K562 (cell line): ENCODE measurements around the gene BCAR3. TPM values are rescaled to one million over a fixed set of nuclear protein-coding genes. Genes with fewer than 3 reads are reported as not detected.

Source experiments
- KAT2B ChIP-seq: IDR thresholded peaks from one replicate; pipeline ENCODE4 v1.6.1; 2012; ENCODE audit warnings: low read depth, mild to moderate bottlenecking, control low read depth, inconsistent platforms, low read length, moderate library complexity
- NONO ChIP-seq, 2 experiments: fragments of 200-400 bp in 1 of 2; fragments of 450-650 bp in 1 of 2; formaldehyde crosslinking in 1 of 2; IDR thresholded peaks; 2 replicates each; pipeline ENCODE4 v1.6.1; 2017; ENCODE audit warnings: low read depth in 2 of 2, mild to moderate bottlenecking in 2 of 2, moderate library complexity in 2 of 2, low read length in 1 of 2
- PURB ChIP-seq: sonication (generic); formaldehyde crosslinking; IDR thresholded peaks from 2 replicates; pipeline ENCODE4 v1.9.0; 2021; ENCODE audit warnings: low read depth, mild to moderate bottlenecking, missing genetic modification reagents
- RBBP5 ChIP-seq: fragments of 200-600 bp; sonication (generic); IDR thresholded peaks from 2 replicates; pipeline ENCODE4 v1.6.1; 2012; ENCODE audit warnings: borderline replicate concordance, mild to moderate bottlenecking, low read length, control low read depth, inconsistent platforms; ENCODE audit not compliant: insufficient read depth, poor library complexity, severe bottlenecking
- TAF7 ChIP-seq: fragments of 450-650 bp; IDR thresholded peaks from 2 replicates; pipeline ENCODE4 v1.6.1; 2016; ENCODE audit warnings: missing genetic modification characterization, missing compliant biosample characterization
- ZBTB7A ChIP-seq: IDR thresholded peaks from 2 replicates; pipeline ENCODE4 v1.6.1; 2011; ENCODE audit warnings: low read depth, mild to moderate bottlenecking, low read length, moderate library complexity, borderline replicate concordance; ENCODE audit not compliant: control insufficient read depth
- polyA plus RNA-seq, 8 experiments: library from polyadenylated mRNA; depleted of rRNA in 4 of 8; stranded (reverse) in 5 of 8; unstranded in 3 of 8; fragments of >200 nt; fragmentation: Nextera tagmentation in 2 of 8; fragmentation: Illumina TruSeq in 1 of 8; extraction: Ambion mirVana in 2 of 8; extraction: Trizol in 1 of 8; gene quantifications; 2 replicates each; pipeline versions ENCODE4 v1.2.1 to v1.2.3, GENCODE V29; 2011 to 2014; ENCODE audit warnings: inconsistent platforms in 1 of 8, missing spikeins in 1 of 8
- total RNA-seq, 7 experiments: library from RNA; depleted of rRNA in 6 of 7; stranded (reverse); fragments of >200 nt in 6 of 7; fragmentation: Illumina TruSeq in 2 of 7; extraction: Trizol in 2 of 7; gene quantifications; 2 replicates each; pipeline versions ENCODE4 v1.2.1 to v1.2.3, GENCODE V29; 2011 to 2021; ENCODE audit warnings: low replicate concordance in 1 of 7
- TF ChIP-seq, protein P1 (sequence below), 2 experiments: fragments of 200-800 bp in 1 of 2; sonication (Bioruptor generic) in 1 of 2; sonication (generic) in 1 of 2; formaldehyde crosslinking in 1 of 2; IDR thresholded peaks in 1 of 2; conservative IDR thresholded peaks in 1 of 2; 2 replicates each; pipeline versions ENCODE4 v1.5.0 to v1.6.1; 2016 to 2020; ENCODE audit warnings: missing compliant biosample characterization in 1 of 2, missing genetic modification characterization in 1 of 2, missing genetic modification reagents in 1 of 2
- TF ChIP-seq, protein P2 (sequence below), 2 experiments: fragments of 450-650 bp; IDR thresholded peaks; 2 replicates each; pipeline ENCODE4 v1.6.1; 2016; ENCODE audit warnings: mild to moderate bottlenecking in 2 of 2, borderline replicate concordance in 1 of 2, low read depth in 1 of 2, moderate library complexity in 1 of 2

Gene BCAR3
- total and polyA plus RNA-seq, 9 of the 15 experiments (the other 6 are each of a cell fraction or from before 2014, with no cell fraction given): 1.8 to 6.3 (median 3.8) TPM

DNA sequence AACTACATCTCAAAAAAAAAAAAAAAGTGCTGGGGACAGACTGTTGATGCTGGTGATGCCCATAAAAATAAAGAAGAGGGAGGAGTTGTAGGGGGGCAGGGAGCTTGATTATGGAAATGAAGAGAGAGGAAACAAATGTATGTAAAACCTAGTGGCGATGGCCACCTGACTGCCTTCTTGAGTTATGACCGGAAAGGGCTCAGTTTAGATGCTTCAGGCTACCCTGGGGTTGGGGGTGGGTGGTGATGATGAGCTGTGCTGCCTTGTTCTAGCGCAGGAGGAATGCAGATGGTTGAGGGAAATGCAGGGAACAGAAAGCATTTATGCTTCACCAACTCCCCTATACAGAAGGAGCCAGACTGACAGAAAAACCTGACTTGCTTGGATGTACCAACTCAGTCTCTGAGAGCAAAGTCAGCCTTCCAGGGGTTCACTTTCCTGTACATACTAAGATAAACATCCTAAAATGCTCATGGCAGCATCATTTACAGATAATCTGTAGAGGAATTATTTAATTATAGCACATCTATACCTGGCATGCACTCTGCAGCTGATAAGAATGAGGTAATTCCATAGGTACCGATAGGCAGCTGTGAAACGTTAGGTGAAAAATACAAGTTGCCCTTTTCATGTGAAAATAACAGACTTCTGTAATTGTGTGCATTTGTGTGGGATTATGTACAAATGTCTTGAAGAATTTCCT, 8.0 kb upstream of the BCAR3 start (continued):
- TF ChIP-seq RBBP5: no peak
- no peak for TF ChIP-seq KAT2B
- TF ChIP-seq ZBTB7A: no peak
- TF ChIP-seq TAF7 (tag): no peak
- TF ChIP-seq, protein P1, sequence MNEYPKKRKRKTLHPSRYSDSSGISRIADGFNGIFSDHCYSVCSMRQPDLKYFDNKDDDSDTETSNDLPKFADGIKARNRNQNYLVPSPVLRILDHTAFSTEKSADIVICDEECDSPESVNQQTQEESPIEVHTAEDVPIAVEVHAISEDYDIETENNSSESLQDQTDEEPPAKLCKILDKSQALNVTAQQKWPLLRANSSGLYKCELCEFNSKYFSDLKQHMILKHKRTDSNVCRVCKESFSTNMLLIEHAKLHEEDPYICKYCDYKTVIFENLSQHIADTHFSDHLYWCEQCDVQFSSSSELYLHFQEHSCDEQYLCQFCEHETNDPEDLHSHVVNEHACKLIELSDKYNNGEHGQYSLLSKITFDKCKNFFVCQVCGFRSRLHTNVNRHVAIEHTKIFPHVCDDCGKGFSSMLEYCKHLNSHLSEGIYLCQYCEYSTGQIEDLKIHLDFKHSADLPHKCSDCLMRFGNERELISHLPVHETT (CRISPR knock-in tag; conservative IDR thresholded peaks at IDR 0.05 in 1 of 2, IDR thresholded peaks at IDR 0.05 in 1 of 2): no peak
- TF ChIP-seq PURB (CRISPR knock-in tag): no peak
- TF ChIP-seq NONO (IDR thresholded peaks at IDR 0.05; ENCODE audit: low read depth in 2 of 2, low read length in 1 of 2): no peak
- TF ChIP-seq, protein P2, sequence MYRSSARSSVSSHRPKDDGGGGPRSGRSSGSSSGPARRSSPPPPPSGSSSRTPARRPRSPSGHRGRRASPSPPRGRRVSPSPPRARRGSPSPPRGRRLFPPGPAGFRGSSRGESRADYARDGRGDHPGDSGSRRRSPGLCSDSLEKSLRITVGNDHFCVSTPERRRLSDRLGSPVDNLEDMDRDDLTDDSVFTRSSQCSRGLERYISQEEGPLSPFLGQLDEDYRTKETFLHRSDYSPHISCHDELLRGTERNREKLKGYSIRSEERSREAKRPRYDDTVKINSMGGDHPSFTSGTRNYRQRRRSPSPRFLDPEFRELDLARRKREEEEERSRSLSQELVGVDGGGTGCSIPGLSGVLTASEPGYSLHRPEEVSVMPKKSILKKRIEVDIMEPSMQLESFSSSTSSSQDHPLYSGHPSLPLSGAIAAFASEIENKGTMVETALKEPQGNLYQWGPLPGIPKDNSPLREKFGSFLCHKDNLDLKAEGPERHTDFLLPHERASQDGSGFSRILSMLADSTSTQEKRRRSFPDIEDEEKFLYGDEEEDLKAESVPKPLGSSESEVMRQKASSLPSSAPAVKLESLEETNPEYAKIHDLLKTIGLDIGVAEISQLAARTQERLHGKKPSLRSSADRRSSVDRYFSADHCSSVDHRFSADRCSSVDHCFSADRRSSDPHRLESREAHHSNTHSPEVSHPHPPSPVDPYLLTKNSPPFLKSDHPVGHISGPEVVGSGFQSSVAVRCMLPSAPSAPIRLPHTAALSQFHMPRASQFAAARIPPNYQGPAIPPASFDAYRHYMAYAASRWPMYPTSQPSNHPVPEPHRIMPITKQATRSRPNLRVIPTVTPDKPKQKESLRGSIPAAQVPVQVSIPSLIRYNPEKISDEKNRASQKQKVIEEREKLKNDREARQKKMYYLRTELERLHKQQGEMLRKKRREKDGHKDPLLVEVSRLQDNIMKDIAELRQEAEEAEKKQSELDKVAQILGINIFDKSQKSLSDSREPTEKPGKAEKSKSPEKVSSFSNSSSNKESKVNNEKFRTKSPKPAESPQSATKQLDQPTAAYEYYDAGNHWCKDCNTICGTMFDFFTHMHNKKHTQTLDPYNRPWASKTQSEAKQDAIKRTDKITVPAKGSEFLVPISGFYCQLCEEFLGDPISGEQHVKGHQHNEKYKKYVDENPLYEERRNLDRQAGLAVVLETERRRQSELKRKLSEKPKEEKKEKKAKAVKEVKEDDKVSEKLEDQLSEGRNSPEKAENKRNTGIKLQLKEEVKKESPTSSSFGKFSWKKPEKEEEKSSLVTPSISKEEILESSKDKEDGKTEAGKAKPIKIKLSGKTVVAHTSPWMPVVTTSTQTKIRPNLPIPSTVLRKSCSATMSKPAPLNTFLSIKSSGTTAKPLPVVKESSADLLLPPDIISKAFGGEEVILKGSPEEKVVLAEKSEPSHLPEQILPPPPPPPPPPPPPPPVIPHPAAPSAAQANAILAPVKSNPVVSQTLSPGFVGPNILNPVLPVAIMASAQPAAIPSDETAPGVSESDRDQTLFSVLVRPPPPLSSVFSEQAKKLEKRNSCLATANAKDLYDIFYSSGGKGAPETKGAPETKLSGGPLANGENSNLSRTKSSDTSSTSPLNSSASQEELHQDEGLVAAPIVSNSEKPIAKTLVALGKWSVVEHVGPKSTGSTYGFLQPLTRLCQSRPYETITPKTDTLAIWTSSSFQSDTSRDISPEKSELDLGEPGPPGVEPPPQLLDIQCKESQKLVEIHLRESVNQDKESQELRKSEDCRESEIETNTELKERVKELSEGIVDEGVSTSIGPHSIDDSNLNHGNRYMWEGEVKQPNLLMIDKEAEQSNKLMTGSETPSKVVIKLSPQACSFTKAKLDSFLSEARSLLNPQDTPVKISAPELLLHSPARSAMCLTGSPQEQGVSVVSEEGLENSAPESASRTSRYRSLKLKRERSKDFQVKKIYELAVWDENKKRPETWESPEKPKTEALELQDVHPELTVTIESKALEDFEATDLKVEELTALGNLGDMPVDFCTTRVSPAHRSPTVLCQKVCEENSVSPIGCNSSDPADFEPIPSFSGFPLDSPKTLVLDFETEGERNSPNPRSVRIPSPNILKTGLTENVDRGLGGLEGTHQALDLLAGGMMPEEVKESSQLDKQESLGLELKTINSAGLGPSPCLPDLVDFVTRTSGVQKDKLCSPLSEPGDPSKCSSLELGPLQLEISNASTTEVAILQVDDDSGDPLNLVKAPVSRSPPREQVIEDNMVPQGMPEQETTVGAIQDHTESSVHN (IDR thresholded peaks at IDR 0.05; ENCODE audit: borderline replicate concordance in 1 of 2, low read depth in 1 of 2): no peak
- TF ChIP-seq, all 486 proteins: peak for 0
